ENCODE data around the gene SPR. TPM values are rescaled to one million over a fixed set of nuclear protein-coding genes. Genes with fewer than 3 reads are reported as not detected.
A peak's percentile ranks its signal among the peaks of the same experiment; 100 is the strongest.

SPR gene
- total and polyA plus RNA-seq, 7 experiments from 2014 or later = 0.24 to 2.3 (median 1.0) TPM; not detected in 2

DNA sequence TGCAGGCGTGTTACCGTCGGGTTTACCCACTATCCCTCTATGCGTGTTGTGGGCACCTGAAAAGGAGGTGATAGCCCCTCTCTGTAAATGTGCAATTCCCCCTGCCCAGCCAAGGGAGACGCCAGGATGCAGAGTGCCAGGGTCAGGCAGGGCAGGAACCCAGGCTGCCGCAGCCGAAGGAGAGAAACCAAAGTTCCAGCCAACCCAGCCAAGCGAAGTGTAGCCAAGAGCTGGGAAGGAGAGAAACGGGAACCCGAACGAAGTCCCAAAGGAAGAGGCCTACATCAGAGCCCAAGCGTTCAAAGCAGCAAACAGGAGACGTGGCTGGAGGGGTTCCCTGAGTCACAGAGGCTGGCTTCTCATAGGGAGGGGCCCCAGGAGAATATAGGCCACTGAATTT lies 24.2 kb upstream of the SPR start:
- ChIA-PET POLR2A (no interaction called here), CTCF (interaction anchor here (0.7 to 4.1 kb wide), 4 partner anchors 8 to 91 kb away, joined by 4 to 22 read pairs (median 5); no protein-coding TSS in a partner anchor)
- Histone ChIP-seq H3K4me1 (ENCODE audit: control insufficient read depth in 2 of 2, insufficient read depth in 2 of 2, low read length in 2 of 2) (peaks cover 4% of the 10 kb centered on the region in 2 donors), H3K27me3 (ENCODE audit: control insufficient read depth in 2 of 2, insufficient read depth in 2 of 2, low read length in 2 of 2) (peaks cover 4 to 5% of the 10 kb centered on the region in 2 donors), H3K27ac (ENCODE audit: low read depth, low read length) (no peak overlapping the region), H3K36me3 (ENCODE audit: control insufficient read depth in 2 of 3, insufficient read depth in 3 of 3, low read length in 3 of 3) (no peaks in the 10 kb centered on the region), H3K4me3 (ENCODE audit: low read length) (no peak overlapping the region), H3K9me3 (ENCODE audit: control insufficient read depth in 2 of 3, low read length in 3 of 3) (no peaks in the 10 kb centered on the region)
- Mint-ChIP-seq H3K4me3 (peak overlapping the region in 2 of 10 donors; percentile 69), H3K36me3 (no peaks in the 10 kb centered on the region), H3K4me1 (peaks cover 3 to 11% (median 8%) of the 10 kb centered on the region in 7 donors), H3K27ac (no peak overlapping the region), H3K27me3 (peaks cover 27 to 61% (median 58%) of the 10 kb centered on the region in 5 donors), H3K9me3 (no peaks in the 10 kb centered on the region)
- ATAC-seq (no peak), DNase-seq (no peak)
- intact Hi-C loops (cut with micrococcal nuclease) = loop anchor here (2.0 to 5.0 kb wide), 6 partner anchors 38 to 1314 kb away; partner anchors contain the start of gene EMX1 (in 1 of the 2)

- Mint-ChIP-seq H3K27ac (no peak overlapping the region), H3K27me3 (peaks cover 37 to 65% (median 59%) of the 10 kb centered on the region in 5 donors), H3K4me3 (no peak overlapping the region), H3K9me3 (no peaks in the 10 kb centered on the region), H3K36me3 (no peaks in the 10 kb centered on the region), H3K4me1 (peaks cover 3 to 11% (median 8%) of the 10 kb centered on the region in 7 donors)
- Histone ChIP-seq H3K4me3 (ENCODE audit: low read length) (no peak overlapping the region), H3K27ac (ENCODE audit: low read depth, low read length) (no peak overlapping the region), H3K4me1 (ENCODE audit: control insufficient read depth in 2 of 2, insufficient read depth in 2 of 2, low read length in 2 of 2) (peaks cover 4% of the 10 kb centered on the region in 2 donors), H3K36me3 (ENCODE audit: control insufficient read depth in 2 of 3, insufficient read depth in 3 of 3, low read length in 3 of 3) (no peaks in the 10 kb centered on the region), H3K9me3 (ENCODE audit: control insufficient read depth in 2 of 3, low read length in 3 of 3) (no peaks in the 10 kb centered on the region), H3K27me3 (ENCODE audit: control insufficient read depth in 2 of 2, insufficient read depth in 2 of 2, low read length in 2 of 2) (peaks cover 5 to 9% of the 10 kb centered on the region in 2 donors)
- CTCF ChIA-PET = interaction anchor here (0.7 to 1.7 kb wide), 2 partner anchors 92 to 313 kb away, joined by 3 to 6 read pairs; no protein-coding TSS in a partner anchor
- no peak for ATAC-seq
- POLR2A ChIA-PET = no interaction called here
- no peak for DNase-seq
- intact Hi-C loops (cut with micrococcal nuclease) = loop anchor here (5.0 kb wide), 2 partner anchors 53 to 942 kb away; partner anchors contain the start of gene EMX1 (in 1 of the 2)
These were observed 22.7 kb upstream of the SPR start for GRCh38 chr2:72864500-72864899.

DNA sequence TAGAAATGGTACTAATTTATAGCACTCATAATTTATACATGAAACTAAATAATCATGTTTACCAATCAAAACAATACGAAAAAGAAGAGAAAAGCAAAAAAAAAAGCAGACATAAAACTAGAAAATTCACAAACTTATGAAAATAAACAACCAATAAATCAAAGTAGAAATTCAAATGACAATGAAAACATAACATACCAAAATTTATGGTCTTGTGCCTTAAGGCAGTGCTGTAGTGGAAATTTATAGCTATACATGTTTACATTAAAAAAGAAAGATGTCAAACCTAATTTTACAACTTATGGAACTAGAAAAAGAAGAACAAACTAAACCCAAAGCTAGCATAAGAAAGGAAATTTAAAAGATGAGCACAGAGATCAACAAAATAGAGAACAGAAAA lies 16.1 kb upstream of the SPR start:
- peaks cover 49 to 62% (median 55%) of the 10 kb centered on the region in 5 donors for H3K27me3 Mint-ChIP-seq
- H3K36me3 Mint-ChIP-seq = no peaks in the 10 kb centered on the region
- ATAC-seq (no peak), DNase-seq (no peak)
- POLR2A ChIA-PET = no interaction called here
- H3K4me1 Mint-ChIP-seq = no peaks in the 10 kb centered on the region
- no peaks in the 10 kb centered on the region for H3K4me1 ChIP-seq (ENCODE audit: control insufficient read depth in 2 of 2, insufficient read depth in 2 of 2, low read length in 2 of 2)
- H3K27ac Mint-ChIP-seq = no peak overlapping the region
- no peaks in the 10 kb centered on the region for H3K36me3 ChIP-seq (ENCODE audit: control insufficient read depth in 2 of 3, insufficient read depth in 3 of 3, low read length in 3 of 3)
- H3K9me3 ChIP-seq (ENCODE audit: control insufficient read depth in 2 of 3, low read length in 3 of 3) = no peaks in the 10 kb centered on the region
- no peak overlapping the region for H3K4me3 ChIP-seq (ENCODE audit: low read length)
- intact Hi-C loops (cut with micrococcal nuclease) = no loop called here
- peaks cover 0 to 10% of the 10 kb centered on the region in 2 donors for H3K27me3 ChIP-seq (ENCODE audit: control insufficient read depth in 2 of 2, insufficient read depth in 2 of 2, low read length in 2 of 2)
- peaks cover 0 to 18% (median 8%) of the 10 kb centered on the region in 11 donors for H3K9me3 Mint-ChIP-seq
- no peak overlapping the region for H3K27ac ChIP-seq (ENCODE audit: low read depth, low read length)
- CTCF ChIA-PET = interaction anchor here (0.9 to 1.3 kb wide), 3 partner anchors 8 to 101 kb away, joined by 3 to 5 read pairs (median 4); no protein-coding TSS in a partner anchor
- no peak overlapping the region for H3K4me3 Mint-ChIP-seq

- peaks cover 0 to 18% (median 8%) of the 10 kb centered on the region in 11 donors for H3K9me3 Mint-ChIP-seq
- peaks cover 0 to 10% of the 10 kb centered on the region in 2 donors for H3K27me3 ChIP-seq (ENCODE audit: control insufficient read depth in 2 of 2, insufficient read depth in 2 of 2, low read length in 2 of 2)
These were observed 15.3 kb upstream of the SPR start for GRCh38 chr2:72871880-72872279.

GRCh38 chr2:72883356-72883962 lies 3.7 kb upstream of the SPR start:
- DNase-seq = no peak
- Mint-ChIP-seq H3K4me1 (peaks cover 0 to 14% (median 9%) of the 10 kb centered on the region in 7 donors), H3K36me3 (peaks cover 0 to 7% (median 0%) of the 10 kb centered on the region in 5 donors), H3K27me3 (peaks cover 51 to 75% (median 56%) of the 10 kb centered on the region in 5 donors), H3K27ac (no peak overlapping the region), H3K4me3 (no peak overlapping the region), H3K9me3 (peaks cover 0 to 4% (median 0%) of the 10 kb centered on the region in 11 donors)
- peaks cover 0 to 7% of the 10 kb centered on the region in 2 donors for H3K4me1 ChIP-seq (ENCODE audit: control insufficient read depth in 2 of 2, insufficient read depth in 2 of 2, low read length in 2 of 2)
- H3K36me3 ChIP-seq (ENCODE audit: control insufficient read depth in 2 of 3, insufficient read depth in 3 of 3, low read length in 3 of 3) = no peaks in the 10 kb centered on the region
- ChIA-PET CTCF (no interaction called here), POLR2A (no interaction called here)
- intact Hi-C loops (cut with micrococcal nuclease) = loop anchor here in 1 of 2 donors (10.0 kb wide), 1 partner anchor 411 kb away; the partner anchor contains the start of gene EGR4
- H3K27ac ChIP-seq (ENCODE audit: low read depth, low read length) = no peak overlapping the region
- peaks cover 0 to 6% of the 10 kb centered on the region in 2 donors for H3K27me3 ChIP-seq (ENCODE audit: control insufficient read depth in 2 of 2, insufficient read depth in 2 of 2, low read length in 2 of 2)
- no peak overlapping the region for H3K4me3 ChIP-seq (ENCODE audit: low read length)
- H3K9me3 ChIP-seq (ENCODE audit: control insufficient read depth in 2 of 3, low read length in 3 of 3) = no peaks in the 10 kb centered on the region
- no peak for ATAC-seq

More at GRCh38 chr2:72871880-72872279, 15.3 kb upstream of the SPR start:
- ATAC-seq (no peak), DNase-seq (no peak)
- Mint-ChIP-seq H3K27me3 (peaks cover 44 to 58% (median 50%) of the 10 kb centered on the region in 5 donors), H3K4me1 (no peaks in the 10 kb centered on the region), H3K36me3 (no peaks in the 10 kb centered on the region), H3K4me3 (no peak overlapping the region), H3K27ac (no peak overlapping the region)
- CTCF ChIA-PET = interaction anchor here (1.2 to 1.3 kb wide), 2 partner anchors 9 to 11 kb away, joined by 4 to 5 read pairs; no protein-coding TSS in a partner anchor
- no peaks in the 10 kb centered on the region for H3K4me1 ChIP-seq (ENCODE audit: control insufficient read depth in 2 of 2, insufficient read depth in 2 of 2, low read length in 2 of 2)
- intact Hi-C loops (cut with micrococcal nuclease) = no loop called here
- H3K4me3 ChIP-seq (ENCODE audit: low read length) = no peak overlapping the region
- H3K9me3 ChIP-seq (ENCODE audit: control insufficient read depth in 2 of 3, low read length in 3 of 3) = no peaks in the 10 kb centered on the region
- POLR2A ChIA-PET = no interaction called here
- H3K27ac ChIP-seq (ENCODE audit: low read depth, low read length) = no peak overlapping the region
- H3K36me3 ChIP-seq (ENCODE audit: control insufficient read depth in 2 of 3, insufficient read depth in 3 of 3, low read length in 3 of 3) = no peaks in the 10 kb centered on the region

- Mint-ChIP-seq H3K27me3 (peaks cover 41 to 76% (median 72%) of the 10 kb centered on the region in 5 donors), H3K27ac (no peak overlapping the region), H3K36me3 (peaks cover 0 to 9% (median 0%) of the 10 kb centered on the region in 5 donors), H3K4me1 (peaks cover 0 to 15% (median 9%) of the 10 kb centered on the region in 7 donors), H3K9me3 (peaks cover 0 to 4% (median 0%) of the 10 kb centered on the region in 11 donors), H3K4me3 (peak overlapping the region; percentile 53 to 87 (median 76))
- Histone ChIP-seq H3K9me3 (ENCODE audit: control insufficient read depth in 2 of 3, low read length in 3 of 3) (no peaks in the 10 kb centered on the region), H3K27ac (ENCODE audit: low read depth, low read length) (no peak overlapping the region), H3K27me3 (ENCODE audit: control insufficient read depth in 2 of 2, insufficient read depth in 2 of 2, low read length in 2 of 2) (peaks cover 0 to 6% of the 10 kb centered on the region in 2 donors), H3K4me1 (ENCODE audit: control insufficient read depth in 2 of 2, insufficient read depth in 2 of 2, low read length in 2 of 2) (peaks cover 0 to 7% of the 10 kb centered on the region in 2 donors), H3K4me3 (ENCODE audit: low read length) (no peak overlapping the region), H3K36me3 (ENCODE audit: control insufficient read depth in 2 of 3, insufficient read depth in 3 of 3, low read length in 3 of 3) (no peaks in the 10 kb centered on the region)
- POLR2A ChIA-PET = interaction anchor here (0.6 kb wide), 1 partner anchor 107 kb away, joined by 3 read pairs; no protein-coding TSS in a partner anchor
- intact Hi-C loops (cut with micrococcal nuclease) = loop anchor here (1.0 to 10.0 kb wide), 4 partner anchors 62 to 408 kb away; partner anchors contain the start of genes EGR4 (in 1 of the 2) and SFXN5 (in 1 of the 2)
- ATAC-seq = no peak
- DNase-seq = no peak
- CTCF ChIA-PET = interaction anchor here (0.7 to 2.0 kb wide), 3 partner anchors 25 to 324 kb away, joined by 3 to 6 read pairs (median 5); no protein-coding TSS in a partner anchor
These were observed 640 bp upstream of the SPR start for GRCh38 chr2:72886505-72887031.
